B cell (primary cell): Measurements from ENCODE around the gene FLRT1. TPM values are rescaled to one million over a fixed set of nuclear protein-coding genes. Genes with fewer than 3 reads are reported as not detected.

Experiments
- ATAC-seq: fragments of 200-7000 bp; cut with Tn5 transposase; one replicate; pipeline ENCODE4 v1.10.0; 2021; ENCODE audit warnings: low read depth, mild to moderate bottlenecking, moderate number of reproducible peaks, moderate library complexity
- CTCF ChIA-PET: fragments of 350-600 bp; sonication (Branson Sonifier 250); formaldehyde crosslinking; loops from one replicate; lab custom pipeline; 2021; ENCODE audit warnings: antibody characterized with exemption, inconsistent platforms; lab: Charles Lee
- POLR2A ChIA-PET: fragments of 350-600 bp; sonication (Branson Sonifier 250); formaldehyde crosslinking; loops from one replicate; lab custom pipeline; 2021; ENCODE audit warnings: antibody characterized with exemption; lab: Charles Lee
- DNase-seq: peaks from one replicate; pipeline ENCODE4 v3.0.0; 2013
- H2AFZ ChIP-seq: 2 replicates; pipeline ENCODE4 v1.6.1; 2012; ENCODE audit warnings: mild to moderate bottlenecking, low read depth, low read length; ENCODE audit not compliant: insufficient read depth, poor library complexity, severe bottlenecking
- H3K27ac ChIP-seq, 2 donors: 1 replicate in 1 of 2; 2 replicates in 1 of 2; pipeline ENCODE4 v1.5.1; 2012 to 2013; ENCODE audit warnings: low read length in 2 of 2, mild to moderate bottlenecking in 2 of 2, moderate library complexity in 1 of 2
- H3K27me3 ChIP-seq, 4 experiments: fragments of 200-600 bp in 1 of 4; sonication (generic) in 1 of 4; replicated peaks in 1 of 4; 1 replicate in 2 of 4; 2 replicates in 2 of 4; pipeline versions ENCODE4 v1.6.1 to v1.7.0; 2013 to 2016; ENCODE audit warnings: low read length in 3 of 4, mild to moderate bottlenecking in 2 of 4, mixed read lengths in 1 of 4, moderate library complexity in 1 of 4; ENCODE audit not compliant: insufficient read depth in 4 of 4, control insufficient read depth in 3 of 4; ENCODE audit errors: control extremely low read depth in 1 of 4
- H3K36me3 ChIP-seq, 2 experiments: replicated peaks in 1 of 2; 1 replicate in 1 of 2; 2 replicates in 1 of 2; pipeline versions ENCODE4 v1.6.1 to v1.7.1; 2013; ENCODE audit warnings: low read length in 1 of 2; ENCODE audit not compliant: insufficient read depth in 2 of 2, control insufficient read depth in 1 of 2; ENCODE audit errors: control extremely low read depth in 1 of 2, extremely low read depth in 1 of 2
- H3K4me1 ChIP-seq, 2 donors: fragments of 200-600 bp in 1 of 2; sonication (generic) in 1 of 2; 1 replicate in 1 of 2; 2 replicates in 1 of 2; pipeline versions ENCODE4 v1.5.1 to v1.6.1; 2013 to 2017; ENCODE audit warnings: low read length in 2 of 2; ENCODE audit not compliant: control insufficient read depth in 2 of 2, insufficient read depth in 2 of 2
- H3K4me2 ChIP-seq: replicated peaks from 2 replicates; pipeline ENCODE3; 2012; ENCODE audit warnings: mild to moderate bottlenecking, low read depth, low read length; ENCODE audit not compliant: poor library complexity, severe bottlenecking
- H3K4me3 ChIP-seq, 5 experiments: fragments of 200-600 bp in 1 of 5; sonication (generic) in 1 of 5; 1 replicate in 3 of 5; 2 replicates in 2 of 5; pipeline versions ENCODE4 v1.5.1 to v1.7.0; 2011 to 2016; ENCODE audit warnings: low read length in 4 of 5, mild to moderate bottlenecking in 4 of 5, low read depth in 2 of 5, control low read depth in 1 of 5, moderate library complexity in 1 of 5; ENCODE audit not compliant: insufficient read depth in 1 of 5; ENCODE audit errors: control extremely low read depth in 1 of 5, extremely low read depth in 1 of 5
- H3K79me2 ChIP-seq: fragments of 200-600 bp; sonication (generic); one replicate; pipeline ENCODE4 v1.6.0; 2016; ENCODE audit warnings: low read length; ENCODE audit not compliant: control insufficient read depth, insufficient read depth
- H3K9ac ChIP-seq: fragments of 200-600 bp; sonication (generic); 2 replicates; pipeline ENCODE4 v1.6.1; 2017; ENCODE audit warnings: mild to moderate bottlenecking, low read length, moderate library complexity
- H3K9me3 ChIP-seq, 3 donors: one replicate each; pipeline versions ENCODE4 v1.6.1 to v1.7.1; 2013; ENCODE audit warnings: low read length in 2 of 3; ENCODE audit not compliant: control insufficient read depth in 2 of 3, insufficient read depth in 1 of 3; ENCODE audit errors: control extremely low read depth in 1 of 3
- H4K20me1 ChIP-seq: 2 replicates; pipeline ENCODE4 v1.6.0; 2012; ENCODE audit warnings: mild to moderate bottlenecking, low read length; ENCODE audit not compliant: insufficient read depth, control insufficient read depth, poor library complexity, severe bottlenecking
- H3K27ac Mint-ChIP-seq: one replicate; pipeline ENCODE4 v1.8.0; 2021; ENCODE audit warnings: mixed read lengths
- H3K27me3 Mint-ChIP-seq: one replicate; pipeline ENCODE4 v1.8.0; 2021; ENCODE audit warnings: mixed read lengths
- H3K4me1 Mint-ChIP-seq: one replicate; pipeline ENCODE4 v1.8.0; 2021; ENCODE audit warnings: mixed read lengths
- H3K4me3 Mint-ChIP-seq: one replicate; pipeline ENCODE4 v1.8.0; 2021; ENCODE audit warnings: mixed read lengths
- H3K9me3 Mint-ChIP-seq: one replicate; pipeline ENCODE4 v1.8.0; 2022; ENCODE audit warnings: mixed read lengths; ENCODE audit not compliant: insufficient read depth
- EZH2 ChIP-seq: IDR thresholded peaks from 2 replicates; pipeline ENCODE4 v1.6.1; 2012; ENCODE audit warnings: borderline replicate concordance, low read depth, mild to moderate bottlenecking, moderate library complexity, low read length; ENCODE audit not compliant: insufficient read depth, poor library complexity, severe bottlenecking
- WGBS: methylation state at CpG from one replicate; pipeline ENCODE4 v1.1.5; 2013; ENCODE audit warnings: missing lambda C conversion rate; ENCODE audit not compliant: insufficient coverage; 5-methylcytosine and 5-hydroxymethylcytosine counted together
- intact Hi-C: fragments of 100-400 bp; cut with micrococcal nuclease; formaldehyde crosslinking; loops from one replicate; pipeline ENCODE4 v1.10.0; 2022
- polyA plus RNA-seq: library from polyadenylated mRNA; depleted of rRNA; stranded (reverse); fragments of >200 nt; gene quantifications from 2 replicates; pipeline ENCODE4 v1.2.3, GENCODE V29; 2012
- total RNA-seq, 2 donors: library from RNA; stranded (reverse); fragments of 120-200 nt in 1 of 2; gene quantifications; 1 replicate in 1 of 2; 2 replicates in 1 of 2; pipeline versions ENCODE4 v1.2.3 to v1.2.4, GENCODE V29; 2013 to 2022
- TF ChIP-seq, protein P1 (sequence below): fragments of 200-600 bp; IDR thresholded peaks from one replicate; pipeline ENCODE4 v1.8.0; 2022; ENCODE audit warnings: antibody characterized with exemption, mild to moderate bottlenecking

FLRT1 gene
- total and polyA plus RNA-seq, 2 donors (not counting 1 experiment from before 2014, with no cell fraction given): not detected

DNA sequence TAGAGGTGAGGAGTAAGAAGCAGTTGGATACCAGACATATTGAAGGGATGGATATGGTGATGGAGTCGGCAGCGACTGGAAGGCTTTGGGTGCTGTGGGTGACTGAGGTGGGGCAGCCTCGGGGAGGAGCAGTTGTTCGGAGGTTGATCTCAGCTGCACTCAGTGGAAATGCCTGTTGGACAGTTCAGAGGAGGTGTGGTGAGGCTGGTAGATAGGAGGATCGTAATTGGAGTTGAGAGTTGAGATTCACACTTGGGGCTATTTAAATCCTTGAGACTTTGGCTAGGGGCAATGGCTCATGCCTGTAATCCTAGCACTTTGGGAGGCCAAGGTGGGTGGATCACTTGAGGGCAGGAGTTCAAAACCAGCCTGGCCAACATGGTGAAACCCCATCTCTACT lies 42.6 kb upstream of the FLRT1 start:
- H3K4me3 ChIP-seq: no peak overlapping the region
- intact Hi-C loops: no loop called here
- H3K27ac ChIP-seq: no peak overlapping the region
- TF ChIP-seq, protein P1, sequence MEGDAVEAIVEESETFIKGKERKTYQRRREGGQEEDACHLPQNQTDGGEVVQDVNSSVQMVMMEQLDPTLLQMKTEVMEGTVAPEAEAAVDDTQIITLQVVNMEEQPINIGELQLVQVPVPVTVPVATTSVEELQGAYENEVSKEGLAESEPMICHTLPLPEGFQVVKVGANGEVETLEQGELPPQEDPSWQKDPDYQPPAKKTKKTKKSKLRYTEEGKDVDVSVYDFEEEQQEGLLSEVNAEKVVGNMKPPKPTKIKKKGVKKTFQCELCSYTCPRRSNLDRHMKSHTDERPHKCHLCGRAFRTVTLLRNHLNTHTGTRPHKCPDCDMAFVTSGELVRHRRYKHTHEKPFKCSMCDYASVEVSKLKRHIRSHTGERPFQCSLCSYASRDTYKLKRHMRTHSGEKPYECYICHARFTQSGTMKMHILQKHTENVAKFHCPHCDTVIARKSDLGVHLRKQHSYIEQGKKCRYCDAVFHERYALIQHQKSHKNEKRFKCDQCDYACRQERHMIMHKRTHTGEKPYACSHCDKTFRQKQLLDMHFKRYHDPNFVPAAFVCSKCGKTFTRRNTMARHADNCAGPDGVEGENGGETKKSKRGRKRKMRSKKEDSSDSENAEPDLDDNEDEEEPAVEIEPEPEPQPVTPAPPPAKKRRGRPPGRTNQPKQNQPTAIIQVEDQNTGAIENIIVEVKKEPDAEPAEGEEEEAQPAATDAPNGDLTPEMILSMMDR: no peak
- TF ChIP-seq EZH2: no peak
- peaks cover 22% of the 10 kb centered on the region for H3K79me2 ChIP-seq
- H2AFZ ChIP-seq: no peak overlapping the region
- H3K4me2 ChIP-seq: no peak overlapping the region
- H3K9ac ChIP-seq: no peak overlapping the region
- Mint-ChIP-seq H3K4me1 (peaks cover 16% of the 10 kb centered on the region), H3K9me3 (no peaks in the 10 kb centered on the region), H3K4me3 (no peak overlapping the region), H3K27me3 (no peaks in the 10 kb centered on the region), H3K27ac (no peak overlapping the region)
- ATAC-seq (no peak), DNase-seq (no peak)
- H4K20me1 ChIP-seq: peaks cover 72% of the 10 kb centered on the region
- no peaks in the 10 kb centered on the region for H3K9me3 ChIP-seq
- WGBS: 93% methylated on average over 5 of the region's 5 CpGs
- POLR2A ChIA-PET: no interaction called here
- CTCF ChIA-PET: no interaction called here
- peaks cover 4 to 54% of the 10 kb centered on the region in 2 experiments for H3K36me3 ChIP-seq
- H3K4me1 ChIP-seq: no peaks in the 10 kb centered on the region
- no peaks in the 10 kb centered on the region for H3K27me3 ChIP-seq

DNA sequence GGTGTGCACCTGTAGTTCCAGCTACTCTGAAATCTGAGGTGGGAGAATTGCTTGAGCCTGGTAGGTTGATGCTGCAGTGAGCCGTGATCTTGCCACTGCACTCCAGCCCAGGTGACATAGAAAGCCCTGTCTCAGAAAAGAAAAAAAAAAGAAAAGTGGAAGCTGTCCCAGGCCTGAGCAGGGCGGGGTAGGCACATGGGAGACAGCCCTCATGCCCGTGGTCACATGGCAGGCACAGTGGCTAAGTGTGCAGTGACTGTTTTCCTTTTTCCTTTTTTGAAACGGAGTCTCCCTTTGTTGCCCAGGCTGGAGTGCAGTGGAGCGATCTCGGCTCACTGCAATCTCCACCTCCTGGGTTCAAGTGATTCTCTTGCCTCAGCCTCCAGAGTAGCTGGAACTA lies 41.7 kb upstream of the FLRT1 start:
- no peaks in the 10 kb centered on the region for H3K9me3 ChIP-seq
- no peak overlapping the region for H3K4me3 ChIP-seq
- no peak overlapping the region for H2AFZ ChIP-seq
- WGBS: 88% methylated on average over 3 of the region's 6 CpGs
- no peak overlapping the region for H3K4me3 Mint-ChIP-seq
- H3K9me3 Mint-ChIP-seq: no peaks in the 10 kb centered on the region
- POLR2A ChIA-PET: no interaction called here
- no peak overlapping the region for H3K27ac ChIP-seq
- TF ChIP-seq, protein P1: no peak
- no peak for TF ChIP-seq EZH2
- H3K27me3 Mint-ChIP-seq: no peaks in the 10 kb centered on the region
- DNase-seq (no peak), ATAC-seq (no peak)
- H3K4me1 ChIP-seq: peaks cover 5 to 6% of the 10 kb centered on the region in 2 donors
- H3K36me3 ChIP-seq: peaks cover 3 to 47% of the 10 kb centered on the region in 2 experiments
- H4K20me1 ChIP-seq: peaks cover 73% of the 10 kb centered on the region
- H3K4me1 Mint-ChIP-seq: peaks cover 15% of the 10 kb centered on the region
- H3K27ac Mint-ChIP-seq: no peak overlapping the region
- no peak overlapping the region for H3K4me2 ChIP-seq
- no peak overlapping the region for H3K9ac ChIP-seq
- intact Hi-C loops: no loop called here
- H3K79me2 ChIP-seq: peaks cover 13% of the 10 kb centered on the region
- CTCF ChIA-PET: no interaction called here
- peaks cover 0 to 2% (median 0%) of the 10 kb centered on the region in 4 experiments for H3K27me3 ChIP-seq
